Measurements from ENCODE around the gene PRDM16.

The PRDM16 gene

GRCh38 chr1:3390291-3390690 lies 321.3 kb downstream of the PRDM16 start:
- no peak for DNase-seq

- no peak for DNase-seq
Observed at GRCh38 chr1:3391711-3392110, 322.7 kb downstream of the PRDM16 start.

GRCh38 chr1:3393024-3393986 lies 324.3 kb downstream of the PRDM16 start:
- peak; percentile 80 for DNase-seq

GRCh38 chr1:3393987-3394920 lies 325.3 kb downstream of the PRDM16 start:
- no peak for DNase-seq

- no peak for DNase-seq
Observed at GRCh38 chr1:3396411-3396810, 327.4 kb downstream of the PRDM16 start.

- DNase-seq: no peak
Observed at GRCh38 chr1:3397311-3397710, 328.3 kb downstream of the PRDM16 start.

- DNase-seq: no peak
Observed at GRCh38 chr1:3398396-3399140, 329.6 kb downstream of the PRDM16 start.

- no peak for DNase-seq
Observed at GRCh38 chr1:3399732-3400131, 330.7 kb downstream of the PRDM16 start.

- DNase-seq: no peak
Observed at GRCh38 chr1:3401585-3402257, 332.7 kb downstream of the PRDM16 start.

- peak; percentile 67 for DNase-seq
Observed at GRCh38 chr1:3402258-3403010, 333.4 kb downstream of the PRDM16 start.

GRCh38 chr1:3403011-3403345 lies 334.0 kb downstream of the PRDM16 start:
- no peak for DNase-seq

- DNase-seq: peak; percentile 76
Observed at GRCh38 chr1:3403388-3404231, 334.6 kb downstream of the PRDM16 start.

GRCh38 chr1:3404301-3404700 lies 335.3 kb downstream of the PRDM16 start:
- DNase-seq: no peak

GRCh38 chr1:3404801-3405200 lies 335.8 kb downstream of the PRDM16 start:
- no peak for DNase-seq

- DNase-seq: no peak
Observed at GRCh38 chr1:3405491-3405890, 336.5 kb downstream of the PRDM16 start.

GRCh38 chr1:3405974-3406867 lies 337.2 kb downstream of the PRDM16 start:
- DNase-seq: no peak

- no peak for DNase-seq
Observed at GRCh38 chr1:3407021-3407420, 338.0 kb downstream of the PRDM16 start.

- DNase-seq: no peak
Observed at GRCh38 chr1:3408751-3409266, 339.8 kb downstream of the PRDM16 start.

Measured in DMS79 treated with DMSO at 0.1 percent for 48 hours (cell line).